RPMI7951 (cell line): ENCODE results near the gene DTWD2. TPM values are rescaled to one million over a fixed set of nuclear protein-coding genes. Genes with fewer than 3 reads are reported as not detected.
"Not testable (repeated sequence)": the region's sequence is repeated elsewhere in the genome, so short reads cannot be mapped to it uniquely, and the experiment has no call there.

Experiments
- DNase-seq: peaks from one replicate; pipeline ENCODE4 v3.0.0-alpha.2; 2012; ENCODE audit warnings: low read depth
- total RNA-seq: library from RNA; depleted of rRNA; stranded (reverse); fragments of >200 nt; shearing (Covaris generic); gene quantifications from 2 replicates; pipeline ENCODE4 v1.2.3, GENCODE V29; 2014

The DTWD2 gene
- total RNA-seq, 1 experiment from 2014 or later = 4.1 TPM

- not testable (repeated sequence) for DNase-seq
Measured at GRCh38 chr5:118998861-118999260, 10.5 kb upstream of the DTWD2 start.

- DNase-seq = no peak
Measured at GRCh38 chr5:118996098-118996497, 7.8 kb upstream of the DTWD2 start.

- DNase-seq = no peak
Measured at GRCh38 chr5:118994595-118994994, 6.2 kb upstream of the DTWD2 start.

GRCh38 chr5:118993118-118993517 is 4.8 kb upstream of the DTWD2 start:
- DNase-seq = not testable (repeated sequence)

GRCh38 chr5:118992055-118992454 is 3.7 kb upstream of the DTWD2 start:
- not testable (repeated sequence) for DNase-seq

GRCh38 chr5:118990582-118990981 is 2.2 kb upstream of the DTWD2 start:
- DNase-seq = no peak

- DNase-seq = no peak
Measured at GRCh38 chr5:118989816-118990215, 1.5 kb upstream of the DTWD2 start.

GRCh38 chr5:118988866-118989180 is 476 bp upstream of the DTWD2 start:
- DNase-seq = no peak

GRCh38 chr5:118984602-118985001 is 3.7 kb downstream of the DTWD2 start:
- peak; percentile 33 for DNase-seq

GRCh38 chr5:118981783-118982182 is 6.6 kb downstream of the DTWD2 start:
- DNase-seq = no peak

- DNase-seq = no peak
Measured at GRCh38 chr5:118980438-118980837, 7.9 kb downstream of the DTWD2 start.

- no peak for DNase-seq
Measured at GRCh38 chr5:118980017-118980416, 8.3 kb downstream of the DTWD2 start.

GRCh38 chr5:118973779-118974445 is 14.4 kb downstream of the DTWD2 start:
- DNase-seq = not testable (repeated sequence)

- no peak for DNase-seq
Measured at GRCh38 chr5:118968925-118969375, 19.4 kb downstream of the DTWD2 start.

GRCh38 chr5:118968406-118968911 is 19.9 kb downstream of the DTWD2 start:
- no peak for DNase-seq

- DNase-seq = no peak
Measured at GRCh38 chr5:118967059-118967508, 21.3 kb downstream of the DTWD2 start.

GRCh38 chr5:118965890-118966289 is 22.5 kb downstream of the DTWD2 start:
- DNase-seq = no peak

GRCh38 chr5:118964970-118965369 is 23.4 kb downstream of the DTWD2 start:
- DNase-seq = not testable (repeated sequence)

GRCh38 chr5:118964388-118964787 is 24.0 kb downstream of the DTWD2 start:
- not testable (repeated sequence) for DNase-seq

- DNase-seq = no peak
Measured at GRCh38 chr5:118963169-118963568, 25.2 kb downstream of the DTWD2 start.

GRCh38 chr5:118960557-118960956 is 27.8 kb downstream of the DTWD2 start:
- no peak for DNase-seq

GRCh38 chr5:118956727-118957126 is 31.6 kb downstream of the DTWD2 start:
- DNase-seq = peak; percentile 11

- DNase-seq = no peak
Measured at GRCh38 chr5:118953652-118954005, 34.7 kb downstream of the DTWD2 start.
